Measurements from ENCODE around the gene ARRDC1.
"Not testable (repeated sequence)": the region's sequence is repeated elsewhere in the genome, so short reads cannot be mapped to it uniquely, and the experiment has no call there.

The ARRDC1 gene

DNA sequence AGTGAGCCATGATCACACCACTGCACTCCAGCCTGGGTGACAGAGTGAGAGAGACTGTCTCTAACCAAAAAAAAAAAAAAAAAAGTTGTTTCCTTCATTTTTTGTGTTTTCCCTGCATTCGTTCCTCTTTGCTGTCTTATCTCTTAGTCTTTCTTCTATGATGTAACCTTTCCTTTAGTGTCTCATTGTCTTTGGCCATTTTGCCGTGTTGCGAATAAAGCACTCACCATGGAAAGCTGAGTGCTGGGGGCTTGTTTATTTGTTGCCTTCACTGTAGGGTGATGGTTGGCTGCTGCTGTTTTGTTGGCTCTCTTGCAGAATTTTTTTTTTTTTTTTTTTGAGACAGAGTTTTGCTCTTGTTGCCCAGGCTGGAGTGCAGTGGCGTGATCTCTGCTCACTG lies 21.0 kb downstream of the ARRDC1 start:
- H3K79me2 ChIP-seq (ENCODE audit: control insufficient read depth, low read length), result peaks cover 100% of the 10 kb centered on the region
- no peaks in the 10 kb centered on the region for H3K9me3 ChIP-seq (ENCODE audit: control insufficient read depth, insufficient read depth, low read length)
- TF ChIP-seq, protein P1, sequence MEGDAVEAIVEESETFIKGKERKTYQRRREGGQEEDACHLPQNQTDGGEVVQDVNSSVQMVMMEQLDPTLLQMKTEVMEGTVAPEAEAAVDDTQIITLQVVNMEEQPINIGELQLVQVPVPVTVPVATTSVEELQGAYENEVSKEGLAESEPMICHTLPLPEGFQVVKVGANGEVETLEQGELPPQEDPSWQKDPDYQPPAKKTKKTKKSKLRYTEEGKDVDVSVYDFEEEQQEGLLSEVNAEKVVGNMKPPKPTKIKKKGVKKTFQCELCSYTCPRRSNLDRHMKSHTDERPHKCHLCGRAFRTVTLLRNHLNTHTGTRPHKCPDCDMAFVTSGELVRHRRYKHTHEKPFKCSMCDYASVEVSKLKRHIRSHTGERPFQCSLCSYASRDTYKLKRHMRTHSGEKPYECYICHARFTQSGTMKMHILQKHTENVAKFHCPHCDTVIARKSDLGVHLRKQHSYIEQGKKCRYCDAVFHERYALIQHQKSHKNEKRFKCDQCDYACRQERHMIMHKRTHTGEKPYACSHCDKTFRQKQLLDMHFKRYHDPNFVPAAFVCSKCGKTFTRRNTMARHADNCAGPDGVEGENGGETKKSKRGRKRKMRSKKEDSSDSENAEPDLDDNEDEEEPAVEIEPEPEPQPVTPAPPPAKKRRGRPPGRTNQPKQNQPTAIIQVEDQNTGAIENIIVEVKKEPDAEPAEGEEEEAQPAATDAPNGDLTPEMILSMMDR (IDR thresholded peaks at IDR 0.05; ENCODE audit: low read depth, low read length, poor library complexity, severe bottlenecking), result no peak
- no peak for TF ChIP-seq EZH2phosphoT487 (IDR thresholded peaks at IDR 0.05; ENCODE audit: borderline replicate concordance, low read length)
- peaks cover 64% of the 10 kb centered on the region for H3K36me3 ChIP-seq (ENCODE audit: control insufficient read depth, low read length)
- peak overlapping the region; percentile 68; the same call in 1 of the 2 replicates for H3K4me3 ChIP-seq (ENCODE audit: low read length)
- no peaks in the 10 kb centered on the region for H4K20me1 ChIP-seq (ENCODE audit: control insufficient read depth, insufficient read depth, low read depth, low read length)
- no peaks in the 10 kb centered on the region for H3K27me3 ChIP-seq (ENCODE audit: control insufficient read depth, low read length)
- peak overlapping the region; percentile 91 for H3K4me2 ChIP-seq (ENCODE audit: low read length)
- H3K9me2 ChIP-seq (replicated peaks; ENCODE audit: control insufficient read depth, low read length), result no peaks in the 10 kb centered on the region
- peak overlapping the region; percentile 86 for H3K27ac ChIP-seq (ENCODE audit: low read depth, low read length)
- H3K4me1 ChIP-seq (ENCODE audit: control insufficient read depth, low read length), result peaks cover 94% of the 10 kb centered on the region
- H3F3A ChIP-seq (ENCODE audit: control insufficient read depth, insufficient read depth), result peaks cover 25% of the 10 kb centered on the region

DNA sequence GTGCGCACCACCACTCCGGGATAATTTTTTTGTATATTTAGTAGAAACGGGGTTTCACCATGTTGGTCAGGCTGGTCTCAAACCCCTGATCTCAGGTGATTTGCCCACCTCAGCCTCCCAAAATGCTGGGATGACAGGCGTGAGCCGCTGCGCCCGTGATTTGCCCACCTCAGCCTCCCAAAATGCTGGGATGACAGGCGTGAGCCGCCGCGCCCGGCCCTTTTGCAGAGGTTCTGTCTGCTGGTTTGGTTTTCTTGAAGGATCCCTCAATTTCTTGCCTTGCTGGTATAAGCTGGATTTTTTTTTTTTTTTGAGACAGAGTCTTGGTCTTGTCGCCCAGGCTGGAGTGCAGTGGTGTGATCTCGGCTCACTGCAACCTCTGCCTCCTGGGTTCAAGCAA lies 21.9 kb downstream of the ARRDC1 start:
- peak overlapping the region; percentile 68 for H3K4me3 ChIP-seq (ENCODE audit: low read length)
- H3F3A ChIP-seq (ENCODE audit: control insufficient read depth, insufficient read depth), result peaks cover 25% of the 10 kb centered on the region
- peak overlapping the region; percentile 82 for H3K27ac ChIP-seq (ENCODE audit: low read depth, low read length)
- peaks cover 66% of the 10 kb centered on the region for H3K36me3 ChIP-seq (ENCODE audit: control insufficient read depth, low read length)
- H3K4me1 ChIP-seq (ENCODE audit: control insufficient read depth, low read length), result peaks cover 97% of the 10 kb centered on the region
- H3K27me3 ChIP-seq (ENCODE audit: control insufficient read depth, low read length); H3K9me3 ChIP-seq (ENCODE audit: control insufficient read depth, insufficient read depth, low read length); H4K20me1 ChIP-seq (ENCODE audit: control insufficient read depth, insufficient read depth, low read depth, low read length); H3K9me2 ChIP-seq (replicated peaks; ENCODE audit: control insufficient read depth, low read length): not testable (repeated sequence)
- H3K4me2 ChIP-seq (ENCODE audit: low read length), result peak overlapping the region; percentile 91
- peaks cover 100% of the 10 kb centered on the region for H3K79me2 ChIP-seq (ENCODE audit: control insufficient read depth, low read length)

DNA sequence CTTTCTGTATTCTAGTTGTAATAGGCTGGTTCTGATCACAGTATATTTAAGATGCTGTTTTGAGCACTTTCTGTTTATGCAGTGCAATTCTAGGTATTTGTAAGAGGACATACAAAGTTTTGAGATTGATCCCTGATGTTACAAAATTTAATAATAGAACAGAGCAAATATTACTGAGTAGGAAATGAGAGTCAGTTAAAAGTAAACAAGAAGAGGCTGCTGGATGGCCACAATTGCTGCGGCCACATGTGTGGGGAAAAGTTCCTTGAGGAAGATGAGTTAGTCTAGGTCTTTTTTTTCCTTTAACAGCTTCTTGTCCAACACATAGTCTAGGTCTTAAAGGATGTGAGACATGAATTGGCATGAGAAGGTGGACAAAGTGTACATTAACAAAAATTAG lies 24.6 kb downstream of the ARRDC1 start:
- Histone ChIP-seq H3F3A (ENCODE audit: control insufficient read depth, insufficient read depth) (peaks cover 30% of the 10 kb centered on the region), H3K4me3 (ENCODE audit: low read length) (peak overlapping the region; percentile 68), H3K4me1 (ENCODE audit: control insufficient read depth, low read length) (peaks cover 83% of the 10 kb centered on the region), H3K27me3 (ENCODE audit: control insufficient read depth, low read length) (no peaks in the 10 kb centered on the region), H3K27ac (ENCODE audit: low read depth, low read length) (peak overlapping the region; percentile 82), H3K36me3 (ENCODE audit: control insufficient read depth, low read length) (peaks cover 51% of the 10 kb centered on the region), H3K79me2 (ENCODE audit: control insufficient read depth, low read length) (peaks cover 100% of the 10 kb centered on the region), H3K9me2 (replicated peaks; ENCODE audit: control insufficient read depth, low read length) (no peaks in the 10 kb centered on the region), H4K20me1 (ENCODE audit: control insufficient read depth, insufficient read depth, low read depth, low read length) (no peaks in the 10 kb centered on the region; the same call in 1 of the 2 replicates), H3K4me2 (ENCODE audit: low read length) (peak overlapping the region; percentile 91), H3K9me3 (ENCODE audit: control insufficient read depth, insufficient read depth, low read length) (no peaks in the 10 kb centered on the region)
- TF ChIP-seq EZH2phosphoT487 (IDR thresholded peaks at IDR 0.05; ENCODE audit: borderline replicate concordance, low read length), result no peak
- TF ChIP-seq, protein P1 (IDR thresholded peaks at IDR 0.05; ENCODE audit: low read depth, low read length, poor library complexity, severe bottlenecking), result no peak

DNA sequence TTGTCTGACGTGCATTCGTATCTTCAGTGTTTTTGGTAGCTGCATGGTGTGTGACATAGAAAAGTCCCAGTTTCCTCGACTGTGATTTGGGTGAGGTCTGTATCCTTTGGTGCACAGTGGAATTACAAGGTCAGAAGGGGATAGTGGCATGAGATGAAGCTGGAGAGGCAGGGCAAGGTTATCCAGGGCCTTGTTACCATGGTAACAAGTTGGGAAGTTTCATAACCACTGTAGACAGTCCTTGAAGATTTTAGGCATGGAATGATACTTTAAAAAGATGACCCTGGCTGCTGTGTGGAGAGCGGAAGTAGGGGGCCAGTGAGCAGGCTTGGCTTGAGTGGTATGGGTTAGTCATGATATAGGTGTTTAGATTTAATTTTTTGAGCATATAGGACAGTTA lies 25.2 kb downstream of the ARRDC1 start:
- H3K4me1 ChIP-seq (ENCODE audit: control insufficient read depth, low read length), result peaks cover 80% of the 10 kb centered on the region

More for the DNA sequence above, 25.2 kb downstream of the ARRDC1 start:
- H3K4me2 ChIP-seq (ENCODE audit: low read length), result peak overlapping the region; percentile 91
- TF ChIP-seq, protein P1 (IDR thresholded peaks at IDR 0.05; ENCODE audit: low read depth, low read length, poor library complexity, severe bottlenecking), result no peak
- no peak for TF ChIP-seq EZH2phosphoT487 (IDR thresholded peaks at IDR 0.05; ENCODE audit: borderline replicate concordance, low read length)
- peaks cover 25% of the 10 kb centered on the region for H3F3A ChIP-seq (ENCODE audit: control insufficient read depth, insufficient read depth)
- H3K27me3 ChIP-seq (ENCODE audit: control insufficient read depth, low read length), result no peaks in the 10 kb centered on the region
- H4K20me1 ChIP-seq (ENCODE audit: control insufficient read depth, insufficient read depth, low read depth, low read length), result no peaks in the 10 kb centered on the region; the same call in 1 of the 2 replicates
- H3K79me2 ChIP-seq (ENCODE audit: control insufficient read depth, low read length), result peaks cover 100% of the 10 kb centered on the region
- peak overlapping the region; percentile 68 for H3K4me3 ChIP-seq (ENCODE audit: low read length)
- peak overlapping the region; percentile 82 for H3K27ac ChIP-seq (ENCODE audit: low read depth, low read length)
- no peaks in the 10 kb centered on the region for H3K9me3 ChIP-seq (ENCODE audit: control insufficient read depth, insufficient read depth, low read length)
- H3K9me2 ChIP-seq (replicated peaks; ENCODE audit: control insufficient read depth, low read length), result no peaks in the 10 kb centered on the region
- H3K36me3 ChIP-seq (ENCODE audit: control insufficient read depth, low read length), result peaks cover 49% of the 10 kb centered on the region

Measured in DOHH2 (cell line).